Natural killer cell treated with Interleukin-12 subunit alpha and Interleukin-12 subunit beta and Interleukin-15 and Interleukin-18, amount 100 ng/mL, for 72 hours (primary cell): ENCODE measurements around the gene DPF1. TPM values are rescaled to one million over a fixed set of nuclear protein-coding genes. Genes with fewer than 3 reads are reported as not detected.

Experiments used
- ATAC-seq, 2 donors: fragments of 150-1000 bp; cut with Tn5 transposase in 1 of 2; sonication (Bioruptor Pico), chemical (Tn5 transposase) in 1 of 2; 2 replicates each; pipeline ENCODE4 v1.10.0; 2021
- DNase-seq: peaks from one replicate; pipeline ENCODE4 v3.0.0; 2022; ENCODE audit warnings: low spot score
- H3K27ac Mint-ChIP-seq, 2 donors: 1 replicate in 1 of 2; 2 replicates in 1 of 2; pipeline ENCODE4 v1.8.0; 2022; ENCODE audit warnings: mixed read lengths in 2 of 2, mild to moderate bottlenecking in 1 of 2, moderate library complexity in 1 of 2
- H3K27me3 Mint-ChIP-seq, 2 donors: 1 replicate in 1 of 2; 2 replicates in 1 of 2; pipeline ENCODE4 v1.8.0; 2022; ENCODE audit warnings: mixed read lengths in 2 of 2
- H3K36me3 Mint-ChIP-seq: one replicate; pipeline ENCODE4 v1.8.0; 2022; ENCODE audit warnings: mixed read lengths
- H3K4me1 Mint-ChIP-seq, 2 donors: 1 replicate in 1 of 2; 2 replicates in 1 of 2; pipeline ENCODE4 v1.8.0; 2022; ENCODE audit warnings: low read depth in 2 of 2, mixed read lengths in 2 of 2, mild to moderate bottlenecking in 1 of 2
- H3K4me3 Mint-ChIP-seq: one replicate; pipeline ENCODE4 v1.8.0; 2022; ENCODE audit warnings: mixed read lengths
- H3K9me3 Mint-ChIP-seq: 2 replicates; pipeline ENCODE4 v1.8.0; 2022; ENCODE audit warnings: mixed read lengths
- total RNA-seq, 2 donors: library from RNA; stranded (reverse); gene quantifications; one replicate each; pipeline ENCODE4 v1.2.3, GENCODE V29; 2022

DPF1 gene
- total RNA-seq, 2 donors from 2014 or later, result 0.12 TPM; not detected in 1

- peaks cover 6% of the 10 kb centered on the region for H3K36me3 Mint-ChIP-seq
- ATAC-seq (no peak), DNase-seq (no peak)
- peaks cover 13 to 16% of the 10 kb centered on the region in 2 donors for H3K27me3 Mint-ChIP-seq
- H3K9me3 Mint-ChIP-seq, result no peaks in the 10 kb centered on the region
- peaks cover 13 to 14% of the 10 kb centered on the region in 2 donors for H3K4me1 Mint-ChIP-seq
- no peak overlapping the region for H3K27ac Mint-ChIP-seq
- H3K4me3 Mint-ChIP-seq, result no peak overlapping the region
Observed at GRCh38 chr19:38206928-38207327, 17.1 kb downstream of the DPF1 start.

GRCh38 chr19:38206006-38206745 lies 17.8 kb downstream of the DPF1 start:
- DNase-seq (no peak), ATAC-seq (no peak)
- Mint-ChIP-seq H3K36me3 (peaks cover 6% of the 10 kb centered on the region), H3K27me3 (peaks cover 13 to 16% of the 10 kb centered on the region in 2 donors), H3K27ac (no peak overlapping the region), H3K9me3 (no peaks in the 10 kb centered on the region), H3K4me3 (no peak overlapping the region), H3K4me1 (peaks cover 13 to 14% of the 10 kb centered on the region in 2 donors)

GRCh38 chr19:38204728-38205127 lies 19.3 kb downstream of the DPF1 start:
- no peaks in the 10 kb centered on the region for H3K9me3 Mint-ChIP-seq
- peaks cover 3 to 6% of the 10 kb centered on the region in 2 donors for H3K27me3 Mint-ChIP-seq
- ATAC-seq (no peak), DNase-seq (no peak)
- H3K4me1 Mint-ChIP-seq, result peaks cover 5 to 7% of the 10 kb centered on the region in 2 donors
- no peak overlapping the region for H3K4me3 Mint-ChIP-seq
- H3K36me3 Mint-ChIP-seq, result peaks cover 6% of the 10 kb centered on the region
- no peak overlapping the region for H3K27ac Mint-ChIP-seq

GRCh38 chr19:38204096-38204495 lies 19.9 kb downstream of the DPF1 start:
- H3K9me3 Mint-ChIP-seq, result no peaks in the 10 kb centered on the region
- H3K36me3 Mint-ChIP-seq, result peaks cover 6% of the 10 kb centered on the region
- DNase-seq, result no peak
- no peak overlapping the region for H3K4me3 Mint-ChIP-seq
- peaks cover 0 to 5% of the 10 kb centered on the region in 2 donors for H3K27me3 Mint-ChIP-seq
- H3K27ac Mint-ChIP-seq, result no peak overlapping the region
- peaks cover 4 to 5% of the 10 kb centered on the region in 2 donors for H3K4me1 Mint-ChIP-seq
- ATAC-seq, result no peak

- no peak for DNase-seq
- Mint-ChIP-seq H3K9me3 (no peaks in the 10 kb centered on the region), H3K27me3 (peaks cover 0 to 2% of the 10 kb centered on the region in 2 donors), H3K27ac (no peak overlapping the region), H3K4me3 (no peak overlapping the region), H3K4me1 (peaks cover 4 to 5% of the 10 kb centered on the region in 2 donors), H3K36me3 (peaks cover 6% of the 10 kb centered on the region)
- ATAC-seq, result no peak
Observed at GRCh38 chr19:38203197-38203596, 20.8 kb downstream of the DPF1 start.

GRCh38 chr19:38202504-38202903 lies 21.5 kb downstream of the DPF1 start:
- Mint-ChIP-seq H3K4me3 (no peak overlapping the region), H3K9me3 (no peaks in the 10 kb centered on the region), H3K4me1 (peaks cover 4 to 5% of the 10 kb centered on the region in 2 donors), H3K27ac (no peak overlapping the region), H3K36me3 (peaks cover 6% of the 10 kb centered on the region), H3K27me3 (peaks cover 0 to 2% of the 10 kb centered on the region in 2 donors)
- ATAC-seq (no peak), DNase-seq (no peak)

GRCh38 chr19:38201731-38202130 lies 22.3 kb downstream of the DPF1 start:
- Mint-ChIP-seq H3K36me3 (peaks cover 6% of the 10 kb centered on the region), H3K27ac (no peak overlapping the region), H3K4me3 (no peak overlapping the region), H3K4me1 (peaks cover 4 to 5% of the 10 kb centered on the region in 2 donors), H3K27me3 (no peaks in the 10 kb centered on the region), H3K9me3 (no peaks in the 10 kb centered on the region)
- DNase-seq, result no peak
- no peak for ATAC-seq

- Mint-ChIP-seq H3K4me1 (peaks cover 5 to 14% of the 10 kb centered on the region in 2 donors), H3K36me3 (peaks cover 6% of the 10 kb centered on the region), H3K9me3 (no peaks in the 10 kb centered on the region), H3K27ac (no peak overlapping the region), H3K27me3 (no peaks in the 10 kb centered on the region), H3K4me3 (no peak overlapping the region)
- DNase-seq, result no peak
- ATAC-seq, result no peak
Observed at GRCh38 chr19:38199340-38199739, 24.7 kb downstream of the DPF1 start.

GRCh38 chr19:38197937-38198704 lies 25.9 kb downstream of the DPF1 start:
- Mint-ChIP-seq H3K4me3 (no peak overlapping the region), H3K27me3 (no peaks in the 10 kb centered on the region), H3K36me3 (peaks cover 6% of the 10 kb centered on the region), H3K4me1 (peaks cover 5 to 14% of the 10 kb centered on the region in 2 donors), H3K27ac (no peak overlapping the region), H3K9me3 (no peaks in the 10 kb centered on the region)
- DNase-seq (no peak), ATAC-seq (no peak)

- no peak for DNase-seq
- Mint-ChIP-seq H3K4me3 (no peak overlapping the region), H3K36me3 (no peaks in the 10 kb centered on the region), H3K4me1 (peaks cover 0 to 11% of the 10 kb centered on the region in 2 donors), H3K27ac (no peak overlapping the region), H3K9me3 (no peaks in the 10 kb centered on the region), H3K27me3 (no peaks in the 10 kb centered on the region)
- ATAC-seq, result no peak
Observed at GRCh38 chr19:38196948-38197656, 26.9 kb downstream of the DPF1 start.

GRCh38 chr19:38196245-38196837 lies 27.7 kb downstream of the DPF1 start:
- H3K4me1 Mint-ChIP-seq, result peaks cover 0 to 11% of the 10 kb centered on the region in 2 donors
- DNase-seq, result no peak
- no peaks in the 10 kb centered on the region for H3K27me3 Mint-ChIP-seq
- ATAC-seq, result no peak
- no peaks in the 10 kb centered on the region for H3K36me3 Mint-ChIP-seq
- no peak overlapping the region for H3K4me3 Mint-ChIP-seq
- no peaks in the 10 kb centered on the region for H3K9me3 Mint-ChIP-seq
- H3K27ac Mint-ChIP-seq, result no peak overlapping the region

GRCh38 chr19:38195237-38195636 lies 28.8 kb downstream of the DPF1 start:
- H3K9me3 Mint-ChIP-seq, result no peaks in the 10 kb centered on the region
- H3K27me3 Mint-ChIP-seq, result no peaks in the 10 kb centered on the region
- H3K4me1 Mint-ChIP-seq, result peaks cover 0 to 11% of the 10 kb centered on the region in 2 donors
- H3K36me3 Mint-ChIP-seq, result no peaks in the 10 kb centered on the region
- H3K4me3 Mint-ChIP-seq, result no peak overlapping the region
- DNase-seq, result no peak
- no peak overlapping the region for H3K27ac Mint-ChIP-seq
- ATAC-seq, result no peak

- no peaks in the 10 kb centered on the region for H3K27me3 Mint-ChIP-seq
- no peaks in the 10 kb centered on the region for H3K9me3 Mint-ChIP-seq
- no peak for ATAC-seq
- no peak overlapping the region for H3K27ac Mint-ChIP-seq
- peak; percentile 41 for DNase-seq
- H3K4me1 Mint-ChIP-seq, result peaks cover 0 to 11% of the 10 kb centered on the region in 2 donors
- no peaks in the 10 kb centered on the region for H3K36me3 Mint-ChIP-seq
- no peak overlapping the region for H3K4me3 Mint-ChIP-seq
Observed at GRCh38 chr19:38194061-38194701, 29.8 kb downstream of the DPF1 start.
